Transverse colon (tissue), 4 donors: Measurements from ENCODE around the gene GLYATL1. TPM values are rescaled to one million over a fixed set of nuclear protein-coding genes. Genes with fewer than 3 reads are reported as not detected.

ENCODE experiments used
- DNase-seq: peaks from one replicate; pipeline ENCODE4 v3.0.0-alpha.2; 2019
- H3K27ac ChIP-seq, 4 donors: fragments of 200-600 bp; sonication (generic); 2 replicates each; pipeline ENCODE4 v1.5.1; 2016 to 2018; ENCODE audit warnings: inconsistent platforms in 4 of 4
- H3K27me3 ChIP-seq: fragments of 200-600 bp; sonication (generic); 2 replicates; pipeline ENCODE4 v1.5.1; 2017; ENCODE audit warnings: inconsistent platforms
- H3K36me3 ChIP-seq, 4 donors: fragments of 200-600 bp; sonication (generic); 2 replicates each; pipeline ENCODE4 v1.5.1; 2017 to 2019; ENCODE audit warnings: inconsistent platforms in 4 of 4
- H3K4me1 ChIP-seq, 4 donors: fragments of 200-600 bp; sonication (generic); 2 replicates each; pipeline ENCODE4 v1.5.1; 2017 to 2020; ENCODE audit warnings: inconsistent platforms in 4 of 4
- H3K4me3 ChIP-seq, 4 donors: fragments of 200-600 bp; sonication (generic); 1 replicate in 1 of 4; 2 replicates in 3 of 4; pipeline versions ENCODE4 v1.5.1 to v1.6.1; 2017 to 2019; ENCODE audit warnings: inconsistent platforms in 4 of 4
- H3K9me3 ChIP-seq, 2 donors: fragments of 200-600 bp; sonication (generic); 2 replicates each; pipeline ENCODE4 v1.5.1; 2017 to 2019; ENCODE audit warnings: inconsistent platforms in 2 of 2
- CTCF ChIP-seq, 5 experiments: fragments of 200-600 bp in 3 of 5; fragments of 450-650 bp in 2 of 5; sonication (generic) in 3 of 5; IDR thresholded peaks; 1 replicate in 2 of 5; 2 replicates in 3 of 5; pipeline ENCODE4 v1.5.1; 2016 to 2017; ENCODE audit warnings: antibody characterized with exemption in 5 of 5, inconsistent platforms in 3 of 5, mild to moderate bottlenecking in 2 of 5, moderate library complexity in 1 of 5
- EP300 ChIP-seq: sonication (generic); formaldehyde crosslinking; IDR thresholded peaks from one replicate; pipeline ENCODE4 v1.6.1; 2017; ENCODE audit warnings: antibody characterized with exemption, low read depth
- POLR2A ChIP-seq: fragments of 450-650 bp; IDR thresholded peaks from one replicate; pipeline ENCODE4 v1.6.1; 2016; ENCODE audit warnings: antibody characterized with exemption, mild to moderate bottlenecking, moderate library complexity
- POLR2AphosphoS5 ChIP-seq, 3 donors: sonication (generic); formaldehyde crosslinking; IDR thresholded peaks; one replicate each; pipeline ENCODE4 v1.6.1; 2016; ENCODE audit warnings: antibody characterized with exemption in 3 of 3
- WGBS, 2 donors: methylation state at CpG; one replicate each; pipeline ENCODE4 v1.1.5; 2018; ENCODE audit warnings: low coverage in 1 of 2; 5-methylcytosine and 5-hydroxymethylcytosine counted together
- in situ Hi-C, 4 donors: fragments of 200-750 bp; cut with MboI; loops; one replicate each; pipeline versions ENCODE4 v1.15.0 to v1.15.1; 2017; ENCODE audit warnings: low sequenced_read_pairs in 3 of 4, low pct_ligation_motif_present in 1 of 4, low pct_unique_long_range_greater_than_20kb in 1 of 4
- intact Hi-C: fragments of 100-400 bp; cut with DNase I; formaldehyde crosslinking; loops from one replicate; pipeline ENCODE4 v1.15.1; 2023; ENCODE audit warnings: low total_unique reads
- total RNA-seq, 4 donors: library from RNA; depleted of rRNA; stranded (reverse); fragments of >200 nt; gene quantifications; one replicate each; pipeline ENCODE4 v1.1.0, GENCODE V29; 2016

The GLYATL1 gene, protein sequence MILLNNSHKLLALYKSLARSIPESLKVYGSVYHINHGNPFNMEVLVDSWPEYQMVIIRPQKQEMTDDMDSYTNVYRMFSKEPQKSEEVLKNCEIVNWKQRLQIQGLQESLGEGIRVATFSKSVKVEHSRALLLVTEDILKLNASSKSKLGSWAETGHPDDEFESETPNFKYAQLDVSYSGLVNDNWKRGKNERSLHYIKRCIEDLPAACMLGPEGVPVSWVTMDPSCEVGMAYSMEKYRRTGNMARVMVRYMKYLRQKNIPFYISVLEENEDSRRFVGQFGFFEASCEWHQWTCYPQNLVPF
- total RNA-seq = 1 to 10 TPM in 1 of 4 donors, not detected in 3; 2.0 TPM

GRCh38 chr11:58939277-58939676 lies at the start of gene GLYATL1:
Gene GLYATL1 (plus strand): TSS chr11:58939488. CDS start chr11:58947088, 7,600 bp downstream.
- Histone ChIP-seq H3K9me3 (no peaks in the 10 kb centered on the region), H3K27ac (no peak within 1 kb of the TSS), H3K27me3 (no peaks in the 10 kb centered on the region), H3K36me3 (no peaks in the 10 kb centered on the region), H3K4me3 (no peak within 1 kb of the TSS), H3K4me1 (no peaks in the 10 kb centered on the region)
- 60 to 77% methylated on average over 1 to 4 of the region's 4 CpGs for WGBS, 2 donors
- in situ Hi-C loops = no loop called here
- TF ChIP-seq EP300 (no peak), POLR2A (no peak), POLR2AphosphoS5 (IDR thresholded peaks at IDR 0.05) (no peak), CTCF (IDR thresholded peaks at IDR 0.05) (no peak)
- intact Hi-C loops = loop anchor here (5.0 kb wide), 1 partner anchor 1808 kb away; no protein-coding TSS in a partner anchor
- DNase-seq = no peak

DNA sequence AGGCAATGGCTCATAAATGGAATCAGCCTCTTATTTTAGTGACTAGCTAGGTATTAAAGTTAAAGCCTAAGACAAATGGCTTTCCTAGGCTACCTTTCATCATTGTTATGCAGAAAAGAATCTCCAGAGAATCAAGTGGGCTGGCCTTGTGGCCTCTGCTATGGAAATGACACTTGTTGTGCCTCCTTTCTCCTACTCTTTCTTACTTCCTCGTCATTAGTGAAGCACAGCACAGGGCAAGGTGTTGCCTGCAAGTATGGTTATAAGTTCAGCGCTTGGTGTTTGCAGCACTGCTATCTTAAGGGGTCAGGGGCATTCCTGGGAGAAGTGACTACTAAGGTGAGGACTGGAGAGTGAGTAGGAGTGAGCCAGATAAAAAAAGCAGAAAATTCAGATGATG lies 45.4 kb upstream of the GLYATL1 start:
- H3K36me3 ChIP-seq = no peaks in the 10 kb centered on the region
- no peaks in the 10 kb centered on the region for H3K9me3 ChIP-seq
- H3K27me3 ChIP-seq = no peaks in the 10 kb centered on the region
- no peak overlapping the region for H3K4me3 ChIP-seq
- DNase-seq = no peak
- WGBS, 2 donors = 82 to 90% methylated on average over 2 of the region's 2 CpGs
- intact Hi-C loops = no loop called here
- in situ Hi-C loops = no loop called here
- no peak overlapping the region for H3K27ac ChIP-seq
- H3K4me1 ChIP-seq = no peaks in the 10 kb centered on the region
- TF ChIP-seq POLR2A (no peak), EP300 (no peak), CTCF (IDR thresholded peaks at IDR 0.05) (no peak), POLR2AphosphoS5 (IDR thresholded peaks at IDR 0.05) (no peak)

DNA sequence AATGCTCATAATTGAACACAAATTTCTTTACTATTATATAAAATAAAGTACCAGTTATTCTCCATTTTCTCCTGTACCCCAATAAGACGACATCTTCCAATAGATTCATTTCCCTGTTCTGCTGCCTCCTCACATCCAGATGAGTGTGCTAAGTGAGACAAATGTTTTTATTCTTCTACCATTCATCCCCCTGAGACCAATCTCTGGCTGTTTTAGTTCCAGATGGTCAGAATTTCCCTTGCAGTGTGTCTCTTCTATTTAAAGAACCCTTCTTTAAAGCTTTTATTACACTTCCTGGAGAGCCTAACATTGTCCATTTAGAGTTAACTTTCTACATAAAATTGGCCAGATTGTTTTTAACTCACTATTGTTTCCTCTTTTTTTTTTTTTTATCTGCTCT lies 41.2 kb upstream of the GLYATL1 start:
- no peaks in the 10 kb centered on the region for H3K4me1 ChIP-seq
- no peaks in the 10 kb centered on the region for H3K9me3 ChIP-seq
- TF ChIP-seq CTCF (IDR thresholded peaks at IDR 0.05) (no peak), POLR2AphosphoS5 (IDR thresholded peaks at IDR 0.05) (no peak), EP300 (no peak), POLR2A (no peak)
- H3K27ac ChIP-seq = no peak overlapping the region
- in situ Hi-C loops (no loop called here), intact Hi-C loops (no loop called here)
- 34 to 58% methylated on average over 1 of the region's 1 CpG for WGBS, 2 donors
- H3K27me3 ChIP-seq = no peaks in the 10 kb centered on the region
- H3K4me3 ChIP-seq = no peak overlapping the region
- H3K36me3 ChIP-seq = no peaks in the 10 kb centered on the region
- DNase-seq = no peak

GRCh38 chr11:58900479-58901420 lies 38.5 kb upstream of the GLYATL1 start:
- in situ Hi-C loops (loop anchor here in 3 of 4 donors (25.0 kb wide), 1 partner anchor 238 kb away; no protein-coding TSS in a partner anchor), intact Hi-C loops (no loop called here)
- Histone ChIP-seq H3K4me1 (peaks cover 4 to 7% (median 5%) of the 10 kb centered on the region in 4 donors), H3K4me3 (no peak overlapping the region), H3K27ac (no peak overlapping the region), H3K9me3 (no peaks in the 10 kb centered on the region), H3K36me3 (no peaks in the 10 kb centered on the region), H3K27me3 (peaks cover 25% of the 10 kb centered on the region)
- TF ChIP-seq EP300 (no peak), POLR2A (no peak), POLR2AphosphoS5 (IDR thresholded peaks at IDR 0.05) (no peak), CTCF (IDR thresholded peaks at IDR 0.05) (peak; percentile 34 to 65 (median 49))
- peak; percentile 82 for DNase-seq
- WGBS, 2 donors = 41 to 47% methylated on average over 7 to 36 of the region's 36 CpGs
